Neuronal stem cell (in vitro differentiated cells): ENCODE measurements around the gene ALOX5AP.

Source experiments
- DNase-seq: peaks from one replicate; pipeline ENCODE4 v3.0.0-alpha.2; 2013; ENCODE audit warnings: low spot score
- H2AFZ ChIP-seq: one replicate; pipeline ENCODE4 v1.6.1; 2013; ENCODE audit warnings: mild to moderate bottlenecking, low read length, inconsistent platforms
- H2AK5ac ChIP-seq: 2 replicates; pipeline ENCODE4 v1.6.1; 2013; ENCODE audit warnings: low read depth, mild to moderate bottlenecking, inconsistent platforms, low read length, moderate library complexity, mixed read lengths
- H2BK120ac ChIP-seq: 2 replicates; pipeline ENCODE4 v1.6.1; 2013; ENCODE audit warnings: low read depth, mild to moderate bottlenecking, inconsistent platforms, low read length, moderate library complexity, mixed read lengths
- H2BK12ac ChIP-seq: one replicate; pipeline ENCODE4 v1.6.1; 2013; ENCODE audit warnings: low read length, inconsistent platforms
- H2BK15ac ChIP-seq: 2 replicates; pipeline ENCODE4 v1.6.1; 2013; ENCODE audit warnings: mild to moderate bottlenecking, low read length, inconsistent platforms, mixed read lengths
- H2BK5ac ChIP-seq: one replicate; pipeline ENCODE4 v1.6.1; 2013; ENCODE audit warnings: inconsistent platforms, mild to moderate bottlenecking, low read length, moderate library complexity
- H3K14ac ChIP-seq: one replicate; pipeline ENCODE4 v1.6.1; 2013; ENCODE audit warnings: low read length, inconsistent platforms
- H3K18ac ChIP-seq: 2 replicates; pipeline ENCODE4 v1.6.1; 2013; ENCODE audit warnings: low read length, inconsistent platforms
- H3K23ac ChIP-seq: 2 replicates; pipeline ENCODE4 v1.6.1; 2013; ENCODE audit warnings: low read depth, mild to moderate bottlenecking, mixed read lengths, low read length, inconsistent platforms; ENCODE audit not compliant: poor library complexity
- H3K27ac ChIP-seq: replicated peaks from 3 replicates; pipeline ENCODE4 v1.5.1; 2013; ENCODE audit warnings: low read length, inconsistent platforms
- H3K27me3 ChIP-seq, 3 experiments: 2 replicates each; pipeline ENCODE4 v1.6.1; 2013; ENCODE audit warnings: low read length in 3 of 3, mild to moderate bottlenecking in 2 of 3, inconsistent platforms in 1 of 3, low read depth in 1 of 3, mixed read lengths in 1 of 3, moderate library complexity in 1 of 3; ENCODE audit not compliant: control insufficient read depth in 3 of 3, insufficient read depth in 3 of 3
- H3K36me3 ChIP-seq, 2 donors: replicated peaks in 1 of 2; 2 replicates each; pipeline ENCODE4 v1.6.1; 2013; ENCODE audit warnings: low read length in 2 of 2; ENCODE audit not compliant: control insufficient read depth in 2 of 2, insufficient read depth in 2 of 2
- H3K4ac ChIP-seq: 2 replicates; pipeline ENCODE4 v1.6.1; 2013; ENCODE audit warnings: inconsistent platforms, mild to moderate bottlenecking, low read length, moderate library complexity
- H3K4me1 ChIP-seq, 2 donors: 1 replicate in 1 of 2; 2 replicates in 1 of 2; pipeline ENCODE4 v1.6.1; 2013; ENCODE audit warnings: low read length in 2 of 2, low read depth in 1 of 2; ENCODE audit not compliant: control insufficient read depth in 2 of 2, insufficient read depth in 1 of 2
- H3K4me2 ChIP-seq: one replicate; pipeline ENCODE4 v1.6.1; 2013; ENCODE audit warnings: mild to moderate bottlenecking, low read length, inconsistent platforms; ENCODE audit not compliant: insufficient read depth, poor library complexity, severe bottlenecking
- H3K4me3 ChIP-seq, 2 donors: 2 replicates each; pipeline ENCODE4 v1.5.1; 2013; ENCODE audit warnings: low read length in 2 of 2, mild to moderate bottlenecking in 2 of 2, inconsistent platforms in 1 of 2, moderate library complexity in 1 of 2
- H3K79me1 ChIP-seq: one replicate; pipeline ENCODE4 v1.6.1; 2013; ENCODE audit warnings: low read depth, mild to moderate bottlenecking, inconsistent platforms, low read length, moderate library complexity
- H3K9ac ChIP-seq: one replicate; pipeline ENCODE4 v1.6.1; 2013; ENCODE audit warnings: mild to moderate bottlenecking, low read depth, low read length, inconsistent platforms; ENCODE audit not compliant: poor library complexity
- H3K9me3 ChIP-seq, 2 donors: replicated peaks in 1 of 2; 2 replicates each; pipeline versions ENCODE3 to v1.6.1; 2013; ENCODE audit warnings: low read length in 2 of 2, mild to moderate bottlenecking in 2 of 2, inconsistent platforms in 1 of 2, low read depth in 1 of 2, mixed read lengths in 1 of 2, moderate library complexity in 1 of 2; ENCODE audit not compliant: control insufficient read depth in 2 of 2, insufficient read depth in 1 of 2
- H4K8ac ChIP-seq: one replicate; pipeline ENCODE4 v1.6.1; 2013; ENCODE audit warnings: low read depth, mild to moderate bottlenecking, inconsistent platforms, low read length, moderate library complexity
- H4K91ac ChIP-seq: one replicate; pipeline ENCODE4 v1.6.1; 2013; ENCODE audit warnings: low read length, low read depth, mild to moderate bottlenecking, inconsistent platforms; ENCODE audit not compliant: poor library complexity
- WGBS, 2 donors: extraction: QIAGEN DNeasy Blood & Tissue Kit; methylation state at CpG; one replicate each; pipeline ENCODE4 v1.1.7; 2013; ENCODE audit warnings: missing lambda C conversion rate in 2 of 2, mixed read lengths in 1 of 2; ENCODE audit not compliant: insufficient read length in 2 of 2, insufficient replicate concordance in 1 of 2; ENCODE audit errors: extremely low coverage in 2 of 2; 5-methylcytosine and 5-hydroxymethylcytosine counted together

The ALOX5AP gene

GRCh38 chr13:30743319-30744055 lies 8.1 kb downstream of the ALOX5AP start:
- Histone ChIP-seq H3K9me3 (no peaks in the 10 kb centered on the region), H3K27ac (no peak overlapping the region), H3K18ac (no peak overlapping the region), H2AFZ (peak overlapping the region; percentile 14), H3K79me1 (no peaks in the 10 kb centered on the region), H3K4me2 (no peak overlapping the region), H2BK120ac (no peak overlapping the region), H3K14ac (no peak overlapping the region), H2BK5ac (no peak overlapping the region), H3K27me3 (no peaks in the 10 kb centered on the region), H3K4me3 (no peak overlapping the region), H3K4me1 (peaks cover 12 to 14% of the 10 kb centered on the region in 2 donors), H4K91ac (no peak overlapping the region), H2BK12ac (no peak overlapping the region), H3K9ac (no peak overlapping the region), H4K8ac (no peak overlapping the region), H2AK5ac (no peak overlapping the region), H2BK15ac (no peak overlapping the region), H3K23ac (no peak overlapping the region), H3K4ac (no peak overlapping the region), H3K36me3 (no peaks in the 10 kb centered on the region)
- WGBS, 2 donors, result no CpG with 5 or more reads among the region's 4 CpGs
- no peak for DNase-seq

DNA sequence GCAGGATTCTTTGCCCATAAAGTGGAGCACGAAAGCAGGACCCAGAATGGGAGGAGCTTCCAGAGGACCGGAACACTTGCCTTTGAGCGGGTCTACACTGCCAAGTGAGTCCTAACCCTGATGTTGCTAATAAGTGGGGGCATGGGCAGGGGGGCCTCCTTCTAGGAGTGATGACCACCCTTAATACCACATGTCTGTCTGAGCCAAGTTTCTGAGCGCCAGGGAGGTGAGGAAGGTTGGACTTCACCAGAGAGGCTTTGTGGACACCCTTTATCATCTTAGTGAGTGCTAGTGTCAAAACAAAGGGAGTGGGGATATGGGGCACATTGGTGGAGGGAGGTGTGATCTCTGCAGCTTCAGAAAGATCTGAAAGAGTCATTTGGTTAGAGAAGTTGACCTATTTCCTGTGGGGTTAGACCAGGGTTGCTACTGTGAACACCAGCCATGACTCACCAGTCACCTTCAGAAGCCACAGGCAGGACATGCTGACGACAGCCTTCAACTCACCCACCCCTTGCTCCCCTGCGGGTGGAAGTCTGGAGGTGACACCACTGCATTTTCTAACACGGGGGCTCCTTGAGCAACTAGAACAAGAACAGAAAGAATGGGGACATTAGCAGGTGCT lies 8.8 kb downstream of the ALOX5AP start:
- Histone ChIP-seq H2AFZ (no peak overlapping the region), H2BK12ac (no peak overlapping the region), H4K91ac (no peak overlapping the region), H2BK15ac (no peak overlapping the region), H3K4ac (no peak overlapping the region), H3K23ac (no peak overlapping the region), H3K9me3 (no peaks in the 10 kb centered on the region), H4K8ac (no peak overlapping the region), H2BK120ac (no peak overlapping the region), H2BK5ac (no peak overlapping the region), H3K79me1 (no peaks in the 10 kb centered on the region), H3K4me3 (no peak overlapping the region), H3K4me2 (no peak overlapping the region), H2AK5ac (no peak overlapping the region), H3K27me3 (no peaks in the 10 kb centered on the region), H3K36me3 (no peaks in the 10 kb centered on the region), H3K18ac (no peak overlapping the region), H3K9ac (no peak overlapping the region), H3K4me1 (peaks cover 5 to 14% of the 10 kb centered on the region in 2 donors), H3K14ac (no peak overlapping the region), H3K27ac (no peak overlapping the region)
- DNase-seq, result no peak
- WGBS, 2 donors, result no CpG with 5 or more reads among the region's 7 CpGs

DNA sequence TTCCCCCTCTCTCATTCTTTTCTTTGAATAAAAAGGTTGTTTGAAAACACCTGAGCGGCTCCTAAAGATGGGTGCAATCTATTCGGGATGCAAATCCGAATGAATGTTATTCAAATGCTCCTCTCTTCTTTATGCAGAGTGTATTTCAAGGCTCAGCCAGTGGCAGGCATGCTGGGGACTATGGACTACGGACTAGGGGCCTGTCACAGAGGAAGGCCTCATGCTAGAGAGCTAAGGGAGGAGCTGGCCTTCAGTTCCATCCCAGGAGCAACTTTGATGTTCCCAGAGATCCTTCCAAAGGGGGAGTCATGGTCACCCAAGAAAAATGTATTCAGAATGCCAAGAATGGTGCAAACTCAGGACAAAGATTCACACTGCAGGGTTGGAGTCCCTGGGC lies 9.3 kb downstream of the ALOX5AP start:
- no peaks in the 10 kb centered on the region for H3K79me1 ChIP-seq
- H2BK120ac ChIP-seq, result no peak overlapping the region
- WGBS, 2 donors, result no CpG with 5 or more reads among the region's 4 CpGs
- H3K4me3 ChIP-seq, result no peak overlapping the region
- no peak overlapping the region for H3K4me2 ChIP-seq
- no peak overlapping the region for H3K14ac ChIP-seq
- H3K27ac ChIP-seq, result no peak overlapping the region
- H3K9me3 ChIP-seq, result no peaks in the 10 kb centered on the region
- H3K23ac ChIP-seq, result no peak overlapping the region
- no peak overlapping the region for H4K91ac ChIP-seq
- H3K4me1 ChIP-seq, result peaks cover 5 to 14% of the 10 kb centered on the region in 2 donors
- no peak overlapping the region for H4K8ac ChIP-seq
- H2BK5ac ChIP-seq, result no peak overlapping the region
- no peak overlapping the region for H3K9ac ChIP-seq
- H2AK5ac ChIP-seq, result no peak overlapping the region
- no peak overlapping the region for H2AFZ ChIP-seq
- H3K27me3 ChIP-seq, result no peaks in the 10 kb centered on the region
- no peak overlapping the region for H3K4ac ChIP-seq
- no peak overlapping the region for H2BK12ac ChIP-seq
- no peak for DNase-seq
- no peak overlapping the region for H3K18ac ChIP-seq
- H2BK15ac ChIP-seq, result no peak overlapping the region
- H3K36me3 ChIP-seq, result no peaks in the 10 kb centered on the region

DNA sequence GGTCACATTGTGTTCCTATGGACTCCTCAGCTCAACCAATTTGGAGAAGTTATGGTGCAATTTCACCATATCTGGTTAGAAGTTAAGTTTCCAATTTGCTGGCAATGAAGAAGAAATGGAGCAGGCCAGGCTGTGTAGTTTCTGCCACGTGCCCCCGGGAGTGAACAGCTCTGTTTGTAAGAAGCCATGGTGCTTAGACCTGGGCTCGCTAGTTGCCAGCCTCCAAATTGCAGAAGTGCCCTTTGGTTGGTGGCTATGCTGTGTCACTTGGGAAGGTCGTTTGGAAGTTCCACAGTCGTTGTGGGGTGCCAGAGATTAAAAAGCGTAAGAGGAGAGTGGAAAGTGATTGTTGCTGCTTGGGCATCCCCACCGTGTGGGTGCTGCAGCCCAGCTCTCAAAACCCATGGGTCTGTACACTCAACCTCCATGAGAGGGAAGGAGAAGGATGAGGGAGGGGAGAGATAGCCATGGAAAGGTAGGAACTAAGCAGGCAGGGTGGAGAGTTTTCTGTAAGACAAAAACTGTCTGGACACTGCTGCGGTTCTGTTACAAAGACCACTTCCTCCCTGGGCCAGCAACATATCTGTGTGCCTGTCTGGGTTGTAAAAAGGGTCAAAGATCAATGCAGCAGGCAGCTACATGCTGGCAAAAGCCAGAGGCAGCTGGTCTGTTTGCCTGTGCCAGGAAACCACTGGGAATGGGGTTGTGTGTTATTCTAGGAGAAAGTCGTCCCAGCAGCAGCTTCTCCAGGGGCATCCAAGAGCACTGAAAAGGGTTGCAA lies 10.8 kb downstream of the ALOX5AP start:
- Histone ChIP-seq H4K91ac (no peak overlapping the region), H3K4me2 (no peak overlapping the region), H3K23ac (no peak overlapping the region), H3K9me3 (no peaks in the 10 kb centered on the region), H3K27ac (no peak overlapping the region), H3K4me1 (peaks cover 0 to 11% of the 10 kb centered on the region in 2 donors), H3K14ac (no peak overlapping the region), H2BK12ac (no peak overlapping the region), H2AFZ (peak overlapping the region; percentile 82), H2BK15ac (no peak overlapping the region), H3K79me1 (no peaks in the 10 kb centered on the region), H3K9ac (no peak overlapping the region), H3K27me3 (no peaks in the 10 kb centered on the region), H3K18ac (no peak overlapping the region), H3K4me3 (peak overlapping the region in 1 of 2 donors; percentile 16), H2AK5ac (no peak overlapping the region), H2BK5ac (no peak overlapping the region), H4K8ac (no peak overlapping the region), H2BK120ac (no peak overlapping the region), H3K4ac (no peak overlapping the region), H3K36me3 (no peaks in the 10 kb centered on the region)
- WGBS, 2 donors, result no CpG with 5 or more reads among the region's 9 CpGs
- DNase-seq, result no peak
